HCT116 (cell line): ENCODE data around the gene AP2S1. TPM values are rescaled to one million over a fixed set of nuclear protein-coding genes. Genes with fewer than 3 reads are reported as not detected.
A peak's percentile ranks its signal among the peaks of the same experiment; 100 is the strongest.

ENCODE experiments used
- ATAC-seq: fragments of 200-7000 bp; cut with Tn5 transposase; 2 replicates; pipeline ENCODE4 v1.9.1; 2020; ENCODE audit warnings: mild to moderate bottlenecking, moderate library complexity
- BruUV-seq: library from RNA; stranded (reverse); fragments of 400-500 nt; replicated peaks from 2 replicates; lab custom pipeline; 2021; lab: Mats Ljungman, UMichigan
- CTCF ChIA-PET: fragments of 300-600 bp; sonication (Branson Sonifier 250); formaldehyde crosslinking; loops from one replicate; lab custom pipeline; 2021; ENCODE audit warnings: antibody characterized with exemption; lab: Charles Lee
- POLR2A ChIA-PET: fragments of 300-600, 350-600 bp; sonication (Branson Sonifier 250); formaldehyde crosslinking; loops from one replicate; lab custom pipeline; 2021; ENCODE audit warnings: antibody characterized with exemption; lab: Charles Lee
- RAD21 ChIA-PET, 2 experiments: fragments of 300-600 bp; sonication (Branson Sonifier 250); formaldehyde crosslinking; loops; one replicate each; lab custom pipeline; 2023; ENCODE audit warnings: low total read pairs in 2 of 2; ENCODE audit not compliant: uncharacterized antibody in 2 of 2, unreplicated experiment in 2 of 2, low non-redundant PET in 1 of 2; lab: Charles Lee
- DNase-seq: peaks from one replicate; pipeline ENCODE4 v3.0.0-alpha.2; 2010; ENCODE audit warnings: low read depth, low spot score
- H2AFZ ChIP-seq: fragments of 200-600 bp; shearing (Covaris generic), sonication (generic); 2 replicates; pipeline ENCODE4 v1.6.1; 2017; ENCODE audit warnings: low read depth, mixed run types, mixed read lengths, antibody characterized with exemption, low read length; ENCODE audit not compliant: poor library complexity, severe bottlenecking
- H3K27ac ChIP-seq: 2 replicates; pipeline ENCODE4 v1.5.1; 2012; ENCODE audit warnings: low read depth, low read length
- H3K27me3 ChIP-seq: fragments of 200-600 bp; sonication (generic); 2 replicates; pipeline ENCODE4 v1.6.1; 2016; ENCODE audit warnings: mixed run types, low read length, mixed read lengths; ENCODE audit not compliant: insufficient read depth
- H3K36me3 ChIP-seq, 2 experiments: fragments of 200-500 bp in 1 of 2; fragments of 200-600 bp in 1 of 2; sonication (Bioruptor generic) in 1 of 2; sonication (generic) in 1 of 2; 2 replicates each; pipeline versions ENCODE4 v1.5.1 to v1.6.1; 2014 to 2016; ENCODE audit warnings: low read length in 2 of 2, inconsistent platforms in 1 of 2, mixed read lengths in 1 of 2, mixed run types in 1 of 2; ENCODE audit not compliant: insufficient read depth in 2 of 2, control insufficient read depth in 1 of 2
- H3K4me1 ChIP-seq, 2 experiments: fragments of 200-600 bp in 1 of 2; sonication (generic) in 1 of 2; 2 replicates each; pipeline versions ENCODE4 v1.5.1 to v1.6.1; 2012 to 2017; ENCODE audit warnings: low read length in 2 of 2, inconsistent platforms in 1 of 2, mild to moderate bottlenecking in 1 of 2, mixed read lengths in 1 of 2, mixed run types in 1 of 2, moderate library complexity in 1 of 2; ENCODE audit not compliant: insufficient read depth in 2 of 2, control insufficient read depth in 1 of 2
- H3K4me2 ChIP-seq: fragments of 200-600 bp; sonication (generic); 2 replicates; pipeline ENCODE4 v1.6.1; 2017; ENCODE audit warnings: mixed run types, low read length, mixed read lengths
- H3K4me3 ChIP-seq, 2 experiments: fragments of 200-600 bp in 1 of 2; sonication (generic) in 1 of 2; replicated peaks in 1 of 2; 2 replicates each; pipeline ENCODE4 v1.5.1; 2011 to 2016; ENCODE audit warnings: low read length in 2 of 2, control low read depth in 1 of 2, low read depth in 1 of 2, mild to moderate bottlenecking in 1 of 2, mixed read lengths in 1 of 2, mixed run types in 1 of 2
- H3K79me2 ChIP-seq: fragments of 200-600 bp; sonication (generic); 2 replicates; pipeline ENCODE4 v1.6.1; 2017; ENCODE audit warnings: mild to moderate bottlenecking, mixed run types, low read length, moderate library complexity, mixed read lengths; ENCODE audit not compliant: insufficient read depth
- H3K9ac ChIP-seq: fragments of 200-600 bp; sonication (generic); 2 replicates; pipeline ENCODE4 v1.6.1; 2016; ENCODE audit warnings: low read length, mixed read lengths
- H3K9me2 ChIP-seq: fragments of 200-600 bp; sonication (generic), shearing (Covaris generic); 2 replicates; pipeline ENCODE4 v1.6.1; 2017; ENCODE audit warnings: mixed run types, mild to moderate bottlenecking, moderate library complexity; ENCODE audit not compliant: insufficient read depth
- H3K9me3 ChIP-seq, 2 experiments: fragments of 200-500 bp in 1 of 2; fragments of 200-600 bp in 1 of 2; sonication (Bioruptor generic) in 1 of 2; sonication (generic) in 1 of 2; 2 replicates each; pipeline ENCODE4 v1.6.1; 2014 to 2017; ENCODE audit warnings: low read length in 2 of 2, mixed read lengths in 2 of 2, inconsistent platforms in 1 of 2, low read depth in 1 of 2, mild to moderate bottlenecking in 1 of 2, mixed run types in 1 of 2, moderate library complexity in 1 of 2; ENCODE audit not compliant: control insufficient read depth in 1 of 2, insufficient read depth in 1 of 2
- H4K20me1 ChIP-seq: fragments of 200-600 bp; sonication (generic), shearing (Covaris generic); 2 replicates; pipeline ENCODE4 v1.6.1; 2017; ENCODE audit warnings: mixed run types, mild to moderate bottlenecking, moderate library complexity; ENCODE audit not compliant: insufficient read depth
- CBX3 ChIP-seq: IDR thresholded peaks from 2 replicates; pipeline ENCODE4 v1.6.1; 2012; ENCODE audit warnings: low read depth
- MAX ChIP-seq: IDR thresholded peaks from 2 replicates; pipeline ENCODE4 v1.6.1; 2012
- POLR2A ChIP-seq: IDR thresholded peaks from 2 replicates; pipeline ENCODE4 v1.7.0; 2011; ENCODE audit warnings: borderline replicate concordance; ENCODE audit not compliant: insufficient read depth, insufficient read length; ENCODE audit errors: extremely low read depth
- POLR2AphosphoS5 ChIP-seq: IDR thresholded peaks from 2 replicates; pipeline ENCODE4 v1.6.1; 2011; ENCODE audit warnings: mild to moderate bottlenecking, low read depth, low read length, moderate library complexity
- REST ChIP-seq: IDR thresholded peaks from 2 replicates; pipeline ENCODE4 v1.6.1; 2012; ENCODE audit warnings: low read depth
- SIN3A ChIP-seq: IDR thresholded peaks from 2 replicates; pipeline ENCODE4 v1.6.1; 2012; ENCODE audit warnings: low read depth
- SP1 ChIP-seq: IDR thresholded peaks from 2 replicates; pipeline ENCODE4 v1.6.1; 2012; ENCODE audit warnings: low read depth
- YY1 ChIP-seq: IDR thresholded peaks from 2 replicates; pipeline ENCODE4 v1.6.1; 2011; ENCODE audit warnings: low read length, low read depth, moderate library complexity, mild to moderate bottlenecking; ENCODE audit not compliant: insufficient replicate concordance; ENCODE audit errors: extremely low read depth
- ZBTB33 ChIP-seq: IDR thresholded peaks from 2 replicates; pipeline ENCODE4 v1.6.1; 2011; ENCODE audit warnings: mild to moderate bottlenecking, low read length, moderate library complexity; ENCODE audit not compliant: insufficient replicate concordance; ENCODE audit errors: extremely low read depth
- ZNF274 ChIP-seq: fragments of 200-500 bp; sonication (Bioruptor generic); IDR thresholded peaks from 2 replicates; pipeline ENCODE4 v1.6.1; 2014; ENCODE audit warnings: mild to moderate bottlenecking, low read depth, low read length, inconsistent platforms
- intact Hi-C: fragments of 100-400 bp; cut with micrococcal nuclease; formaldehyde crosslinking; loops from 2 replicates; pipeline ENCODE4 v1.10.0; 2022
- total RNA-seq: library from RNA; stranded (reverse); gene quantifications from one replicate; pipeline ENCODE4 v1.2.1, GENCODE V29; 2021; ENCODE audit not compliant: unreplicated experiment

AP2S1 gene
- total RNA-seq, 1 experiment from 2014 or later: 296 TPM

DNA sequence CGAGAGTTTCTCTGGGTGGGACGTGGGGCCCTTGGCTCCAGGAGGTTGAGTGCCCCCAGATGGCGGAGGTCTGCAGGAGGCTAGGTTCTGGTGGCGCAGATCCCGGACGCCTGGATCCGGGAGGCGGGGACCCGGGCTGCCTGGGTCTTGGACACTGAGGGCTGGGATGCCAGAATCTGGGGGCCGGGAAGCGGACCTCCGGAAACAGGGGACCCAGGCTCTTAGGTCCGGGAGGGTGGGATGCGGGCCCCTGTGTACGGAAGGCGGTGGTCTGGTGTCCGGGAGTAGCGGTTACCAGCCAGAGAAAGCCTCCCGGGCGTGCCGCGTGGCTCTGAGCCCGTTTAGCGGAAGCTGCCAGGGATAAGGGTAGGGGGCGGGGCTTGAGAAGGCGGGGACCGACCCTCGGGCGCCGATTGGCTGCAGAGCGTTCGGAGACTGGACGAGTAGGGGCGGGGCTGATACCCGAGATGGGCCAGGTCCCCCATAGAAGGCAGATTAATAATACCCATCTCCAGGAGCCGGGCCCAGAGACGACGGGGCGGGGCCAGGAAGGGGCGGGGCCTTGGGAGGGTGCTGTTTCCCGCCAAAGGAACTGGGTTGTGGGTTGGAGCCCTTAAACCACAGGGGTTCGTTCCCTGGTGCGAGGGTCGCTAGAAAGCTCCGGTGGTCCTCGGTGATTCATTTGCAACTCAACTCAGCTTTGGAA lies 62.2 kb downstream of the AP2S1 start, which contains the start of gene SLC1A5:
Gene SLC1A5 (minus strand): TSS at position 333 of the 706 bp plus-strand sequence. CDS start 629 bp downstream, outside the sequence.
- H3K4me3 ChIP-seq: peak within 1 kb of the TSS; percentile 93 to 96
- ATAC-seq (peak; percentile 83), DNase-seq (peak; percentile 94)
- H3K27ac ChIP-seq: peak within 1 kb of the TSS; percentile 91
- H3K9me3 ChIP-seq: no peaks in the 10 kb centered on the region
- no peaks in the 10 kb centered on the region for H3K27me3 ChIP-seq
- TF ChIP-seq REST (no peak), YY1 (peak; percentile 36), SIN3A (peak; percentile 97), MAX (peak; percentile 97), ZNF274 (no peak), POLR2AphosphoS5 (peak; percentile 100), SP1 (peak; percentile 73), POLR2A (peak; percentile 99), ZBTB33 (peak; percentile 73), CBX3 (no peak)
- intact Hi-C loops: loop anchor here (5.0 kb wide), 1 partner anchor 44 kb away; no protein-coding TSS in a partner anchor
- POLR2A ChIA-PET: interaction anchor here (0.6 to 3.4 kb wide), 12 partner anchors 8 to 1500 kb away, joined by 3 to 26 read pairs (median 5); no protein-coding TSS in a partner anchor
- peaks cover 40 to 57% of the 10 kb centered on the region in 2 experiments for H3K4me1 ChIP-seq
- no peaks in the 10 kb centered on the region for H3K9me2 ChIP-seq
- CTCF ChIA-PET: interaction anchor here (0.6 kb wide), 2 partner anchors 41 to 52 kb away, joined by 3 to 6 read pairs; no protein-coding TSS in a partner anchor
- H3K79me2 ChIP-seq: peaks cover 50% of the 10 kb centered on the region
- H3K4me2 ChIP-seq: peak within 1 kb of the TSS; percentile 77
- peaks cover 4 to 21% of the 10 kb centered on the region in 2 experiments; a peak in 3 of 4 replicates for H3K36me3 ChIP-seq
- peaks cover 4% of the 10 kb centered on the region; the same call in 1 of the 2 replicates for H4K20me1 ChIP-seq
- H2AFZ ChIP-seq: no peak within 1 kb of the TSS
- BruUV-seq: no TSS peak
- H3K9ac ChIP-seq: peak within 1 kb of the TSS; percentile 92
- RAD21 ChIA-PET: interaction anchor here (0.7 to 1.0 kb wide), 2 partner anchors 22 to 42 kb away, joined by 3 to 4 read pairs; no protein-coding TSS in a partner anchor
